ENCODE measurements around the gene NOTUM.
A peak's percentile ranks its signal among the peaks of the same experiment; 100 is the strongest.
"Not testable (repeated sequence)": the region's sequence is repeated elsewhere in the genome, so short reads cannot be mapped to it uniquely, and the experiment has no call there.

GRCh38 chr17:81953443-81953842 lies 7.5 kb downstream of the NOTUM start:
- TF ChIP-seq MAX (IDR thresholded peaks at IDR 0.05); CTCF (IDR thresholded peaks at IDR 0.05; ENCODE audit: low read depth, low read length, missing input control): not testable (repeated sequence)
- TF ChIP-seq RAD21 (IDR thresholded peaks at IDR 0.05) = peak in 1 of 2 donors; percentile 32

Measured in liver (tissue), 3 donors.